GM19467 (cell line): Measurements from ENCODE around the gene FBP1.
"Not testable (repeated sequence)": the region's sequence is repeated elsewhere in the genome, so short reads cannot be mapped to it uniquely, and the experiment has no call there.

ENCODE experiments used
- ATAC-seq: cut with Tn5 transposase; IDR thresholded peaks from one replicate; pipeline ENCODE4 v1.9.1; 2021; ENCODE audit warnings: mild to moderate bottlenecking, moderate library complexity; ENCODE audit not compliant: unreplicated experiment

FBP1 gene

GRCh38 chr9:94586316-94586715, 53.0 kb downstream of the FBP1 start:
- ATAC-seq = no peak

- ATAC-seq = no peak
Measured at GRCh38 chr9:94584555-94584954, 54.8 kb downstream of the FBP1 start.

- ATAC-seq = no peak
Measured at GRCh38 chr9:94581728-94582127, 57.6 kb downstream of the FBP1 start.

GRCh38 chr9:94577571-94577970, 61.7 kb downstream of the FBP1 start:
- no peak for ATAC-seq

GRCh38 chr9:94577036-94577435, 62.3 kb downstream of the FBP1 start:
- ATAC-seq = no peak

- no peak for ATAC-seq
Measured at GRCh38 chr9:94576131-94576530, 63.2 kb downstream of the FBP1 start.

- ATAC-seq = no peak
Measured at GRCh38 chr9:94568972-94569712, 70.2 kb downstream of the FBP1 start.

GRCh38 chr9:94568250-94568889, 70.9 kb downstream of the FBP1 start:
- ATAC-seq = no peak

- ATAC-seq = no peak
Measured at GRCh38 chr9:94567271-94567670, 72.0 kb downstream of the FBP1 start.

GRCh38 chr9:94566550-94566949, 72.8 kb downstream of the FBP1 start:
- ATAC-seq = no peak

GRCh38 chr9:94564279-94564678, 75.0 kb downstream of the FBP1 start:
- not testable (repeated sequence) for ATAC-seq

GRCh38 chr9:94563548-94563947, 75.8 kb downstream of the FBP1 start:
- no peak for ATAC-seq

GRCh38 chr9:94560237-94560636, 79.1 kb downstream of the FBP1 start:
- no peak for ATAC-seq

- ATAC-seq = no peak
Measured at GRCh38 chr9:94557376-94557775, 81.9 kb downstream of the FBP1 start.

- ATAC-seq = no peak
Measured at GRCh38 chr9:94554439-94555331, 84.6 kb downstream of the FBP1 start, which contains the start of gene PCAT7. TSS of gene PCAT7 (plus strand) at chr9:94555083.

- no peak for ATAC-seq
Measured at GRCh38 chr9:94554078-94554438, 85.3 kb downstream of the FBP1 start.
